GM18520 (cell line): ENCODE data around the gene EEPD1.

ENCODE experiments used
- ATAC-seq: cut with Tn5 transposase; IDR thresholded peaks from one replicate; pipeline ENCODE4 v1.9.1; 2021; ENCODE audit not compliant: unreplicated experiment

EEPD1 gene

GRCh38 chr7:36188906-36189305 is 35.9 kb downstream of the EEPD1 start:
- ATAC-seq: no peak

- no peak for ATAC-seq
These were observed 37.6 kb downstream of the EEPD1 start for GRCh38 chr7:36190447-36191291.

GRCh38 chr7:36191292-36191920 is 38.4 kb downstream of the EEPD1 start:
- ATAC-seq: no peak

GRCh38 chr7:36192053-36192824 is 39.2 kb downstream of the EEPD1 start:
- ATAC-seq: no peak

- no peak for ATAC-seq
These were observed 39.8 kb downstream of the EEPD1 start for GRCh38 chr7:36192877-36193276.

- no peak for ATAC-seq
These were observed 45.8 kb downstream of the EEPD1 start for GRCh38 chr7:36198854-36199266.

- ATAC-seq: no peak
These were observed 46.3 kb downstream of the EEPD1 start for GRCh38 chr7:36199329-36199728.

GRCh38 chr7:36201122-36201723 is 48.2 kb downstream of the EEPD1 start:
- ATAC-seq: no peak

GRCh38 chr7:36202398-36202797 is 49.3 kb downstream of the EEPD1 start:
- ATAC-seq: no peak

- no peak for ATAC-seq
These were observed 50.2 kb downstream of the EEPD1 start for GRCh38 chr7:36203071-36203790.

GRCh38 chr7:36204044-36204663 is 51.1 kb downstream of the EEPD1 start:
- no peak for ATAC-seq

- no peak for ATAC-seq
These were observed 52.0 kb downstream of the EEPD1 start for GRCh38 chr7:36204929-36205635.

- no peak for ATAC-seq
These were observed 52.7 kb downstream of the EEPD1 start for GRCh38 chr7:36205803-36206202.

GRCh38 chr7:36207451-36208291 is 54.6 kb downstream of the EEPD1 start:
- no peak for ATAC-seq

- ATAC-seq: no peak
These were observed 55.4 kb downstream of the EEPD1 start for GRCh38 chr7:36208426-36208825.

GRCh38 chr7:36208997-36209813 is 56.2 kb downstream of the EEPD1 start:
- no peak for ATAC-seq

- no peak for ATAC-seq
These were observed 56.7 kb downstream of the EEPD1 start for GRCh38 chr7:36209814-36210183.
